Spleen (tissue), 7 donors: Measurements from ENCODE around the gene TBC1D22B.

Experiments used
- POLR2A ChIP-seq, 3 donors: fragments of 450-650 bp; IDR thresholded peaks; one replicate each; pipeline ENCODE4 v1.5.1; 2017; ENCODE audit warnings: antibody characterized with exemption in 3 of 3, mild to moderate bottlenecking in 1 of 3
- POLR2AphosphoS5 ChIP-seq, 3 donors: sonication (generic); formaldehyde crosslinking; IDR thresholded peaks; one replicate each; pipeline ENCODE4 v1.5.1; 2017; ENCODE audit warnings: antibody characterized with exemption in 3 of 3
- TF ChIP-seq, protein P1 (sequence below), 11 experiments: fragments of 200-600 bp in 7 of 11; fragments of 450-650 bp in 4 of 11; sonication (generic) in 4 of 11; IDR thresholded peaks in 8 of 11; conservative IDR thresholded peaks in 3 of 11; 1 replicate in 7 of 11; 2 replicates in 4 of 11; pipeline versions ENCODE4 v1.4.0 to v1.8.0; 2016 to 2021; ENCODE audit warnings: antibody characterized with exemption in 11 of 11, inconsistent platforms in 4 of 11, mild to moderate bottlenecking in 1 of 11
- donor health status: DM: no; HTN: no; CAD: no; lungs with moderate emphysema.
- donor health status: DM: no; HTN: no; CAD: no.
- donor health status: DM: no; HTN: no; CAD: no.

GRCh38 chr6:37273690-37274089 is 16.1 kb downstream of the TBC1D22B start:
- TF ChIP-seq, protein P1, sequence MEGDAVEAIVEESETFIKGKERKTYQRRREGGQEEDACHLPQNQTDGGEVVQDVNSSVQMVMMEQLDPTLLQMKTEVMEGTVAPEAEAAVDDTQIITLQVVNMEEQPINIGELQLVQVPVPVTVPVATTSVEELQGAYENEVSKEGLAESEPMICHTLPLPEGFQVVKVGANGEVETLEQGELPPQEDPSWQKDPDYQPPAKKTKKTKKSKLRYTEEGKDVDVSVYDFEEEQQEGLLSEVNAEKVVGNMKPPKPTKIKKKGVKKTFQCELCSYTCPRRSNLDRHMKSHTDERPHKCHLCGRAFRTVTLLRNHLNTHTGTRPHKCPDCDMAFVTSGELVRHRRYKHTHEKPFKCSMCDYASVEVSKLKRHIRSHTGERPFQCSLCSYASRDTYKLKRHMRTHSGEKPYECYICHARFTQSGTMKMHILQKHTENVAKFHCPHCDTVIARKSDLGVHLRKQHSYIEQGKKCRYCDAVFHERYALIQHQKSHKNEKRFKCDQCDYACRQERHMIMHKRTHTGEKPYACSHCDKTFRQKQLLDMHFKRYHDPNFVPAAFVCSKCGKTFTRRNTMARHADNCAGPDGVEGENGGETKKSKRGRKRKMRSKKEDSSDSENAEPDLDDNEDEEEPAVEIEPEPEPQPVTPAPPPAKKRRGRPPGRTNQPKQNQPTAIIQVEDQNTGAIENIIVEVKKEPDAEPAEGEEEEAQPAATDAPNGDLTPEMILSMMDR (IDR thresholded peaks at IDR 0.05 in 8 of 11, conservative IDR thresholded peaks at IDR 0.05 in 3 of 11) = no peak
- no peak for TF ChIP-seq POLR2A (IDR thresholded peaks at IDR 0.05)
- TF ChIP-seq POLR2AphosphoS5 (IDR thresholded peaks at IDR 0.05) = no peak
